ENCODE data around the gene BRICD5. TPM values are rescaled to one million over a fixed set of nuclear protein-coding genes. Genes with fewer than 3 reads are reported as not detected.

BRICD5 gene
- total RNA-seq, 1 donor from 2014 or later, result 1.4 TPM

DNA sequence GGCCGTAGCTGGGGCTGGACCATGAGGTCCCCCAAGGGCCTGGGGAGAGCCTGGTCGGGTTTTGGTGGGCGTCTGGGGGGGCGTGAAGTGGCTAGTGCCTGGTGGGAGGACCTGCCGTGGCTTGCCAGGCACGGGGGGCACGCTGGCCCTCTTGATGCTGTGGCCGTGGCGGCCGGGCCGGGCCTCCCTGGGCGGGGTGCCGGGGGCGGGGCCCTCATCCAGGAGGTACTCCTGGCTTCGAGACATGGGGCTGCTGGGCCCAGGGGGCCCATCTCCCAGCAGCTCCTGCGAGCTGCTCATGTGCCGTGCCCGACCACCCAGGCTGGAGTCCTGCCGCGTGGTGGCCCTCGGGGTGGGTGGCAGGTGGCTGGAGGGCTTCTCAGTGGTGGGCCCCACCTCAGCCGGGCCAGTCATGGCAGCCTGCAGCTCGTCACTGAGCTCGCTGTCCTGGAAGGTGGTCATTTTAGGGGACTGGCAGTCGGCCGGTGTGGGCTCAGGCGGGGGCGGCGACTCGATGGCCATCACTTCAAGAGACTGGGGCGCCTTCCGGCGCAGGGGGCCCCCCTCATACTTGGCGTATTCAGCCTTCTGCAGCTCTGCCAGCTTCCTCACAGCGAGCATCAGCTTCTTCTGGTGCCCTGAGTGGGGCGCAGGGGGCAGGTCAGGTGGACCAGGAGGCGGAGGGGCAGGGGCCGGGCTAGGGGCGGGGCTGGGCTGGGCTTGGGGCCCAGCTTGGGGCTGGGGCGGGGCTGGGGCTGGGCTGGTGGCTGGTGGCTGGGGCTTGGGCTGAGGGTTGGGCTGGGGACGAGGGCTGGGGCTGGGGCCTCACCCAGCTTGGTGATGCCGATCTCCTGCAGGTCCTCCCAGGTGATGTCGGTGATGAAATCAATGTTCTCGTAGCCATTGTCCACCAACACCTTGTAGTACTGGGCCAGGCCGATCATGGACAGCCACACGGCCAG is 29.4 kb downstream of the BRICD5 start:
- no peak overlapping the region for H3K4me3 ChIP-seq
- no peaks in the 10 kb centered on the region for H3K4me1 ChIP-seq
- peaks cover 4 to 19% of the 10 kb centered on the region in 2 donors for H3K36me3 ChIP-seq
- H3K9me3 ChIP-seq, result no peaks in the 10 kb centered on the region
- DNase-seq (ENCODE audit: low spot score in 2 of 2), result no peak
- TF ChIP-seq CTCF (IDR thresholded peaks at IDR 0.05), result no peak
- intact Hi-C loops (cut with DNase I), result no loop called here
- H3K27ac ChIP-seq, result no peak overlapping the region
- H3K27me3 ChIP-seq, result no peaks in the 10 kb centered on the region

GRCh38 chr16:2180461-2180860 is 30.2 kb downstream of the BRICD5 start:
- no peak for TF ChIP-seq CTCF (IDR thresholded peaks at IDR 0.05)
- peaks cover 12 to 27% of the 10 kb centered on the region in 2 donors for H3K36me3 ChIP-seq
- no peak for DNase-seq (ENCODE audit: low spot score in 2 of 2)
- no peaks in the 10 kb centered on the region for H3K4me1 ChIP-seq
- H3K27me3 ChIP-seq, result no peaks in the 10 kb centered on the region
- no peak overlapping the region for H3K27ac ChIP-seq
- intact Hi-C loops (cut with DNase I), result no loop called here
- H3K9me3 ChIP-seq, result no peaks in the 10 kb centered on the region
- no peak overlapping the region for H3K4me3 ChIP-seq

- TF ChIP-seq CTCF (IDR thresholded peaks at IDR 0.05), result no peak
- H3K9me3 ChIP-seq, result no peaks in the 10 kb centered on the region
- no peak for DNase-seq (ENCODE audit: low spot score in 2 of 2)
- no peaks in the 10 kb centered on the region for H3K4me1 ChIP-seq
- H3K27ac ChIP-seq, result no peak overlapping the region
- no peak overlapping the region for H3K4me3 ChIP-seq
- peaks cover 21 to 36% of the 10 kb centered on the region in 2 donors for H3K36me3 ChIP-seq
- H3K27me3 ChIP-seq, result no peaks in the 10 kb centered on the region
- intact Hi-C loops (cut with DNase I), result no loop called here
These were observed 31.1 kb downstream of the BRICD5 start for GRCh38 chr16:2179576-2179975.

DNA sequence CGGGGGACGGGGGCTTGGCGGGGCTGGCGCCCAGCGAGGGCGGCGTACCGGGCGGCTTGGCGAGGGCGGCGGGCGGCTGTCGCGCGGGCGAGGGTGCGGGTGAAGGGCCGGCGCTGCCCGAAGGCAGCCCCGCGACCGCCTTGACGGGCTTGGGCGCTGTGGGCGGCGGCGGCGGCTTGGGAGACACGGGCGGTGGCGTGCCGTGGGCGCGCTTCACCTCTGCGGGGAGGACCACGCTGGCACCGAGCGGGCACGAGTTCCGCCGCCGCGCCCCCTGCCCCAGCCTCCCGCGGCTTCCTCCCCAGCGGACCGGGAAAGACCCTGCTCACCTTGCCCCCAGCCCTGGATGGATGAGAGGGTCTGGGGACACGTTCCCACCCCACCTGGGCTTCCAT is 31.6 kb downstream of the BRICD5 start:
- H3K36me3 ChIP-seq, result peaks cover 22 to 40% of the 10 kb centered on the region in 2 donors
- no peak overlapping the region for H3K4me3 ChIP-seq
- no peaks in the 10 kb centered on the region for H3K27me3 ChIP-seq
- DNase-seq (ENCODE audit: low spot score in 2 of 2), result no peak
- intact Hi-C loops (cut with DNase I), result no loop called here
- H3K4me1 ChIP-seq, result no peaks in the 10 kb centered on the region
- H3K9me3 ChIP-seq, result no peaks in the 10 kb centered on the region
- no peak overlapping the region for H3K27ac ChIP-seq
- TF ChIP-seq CTCF (IDR thresholded peaks at IDR 0.05), result no peak

DNA sequence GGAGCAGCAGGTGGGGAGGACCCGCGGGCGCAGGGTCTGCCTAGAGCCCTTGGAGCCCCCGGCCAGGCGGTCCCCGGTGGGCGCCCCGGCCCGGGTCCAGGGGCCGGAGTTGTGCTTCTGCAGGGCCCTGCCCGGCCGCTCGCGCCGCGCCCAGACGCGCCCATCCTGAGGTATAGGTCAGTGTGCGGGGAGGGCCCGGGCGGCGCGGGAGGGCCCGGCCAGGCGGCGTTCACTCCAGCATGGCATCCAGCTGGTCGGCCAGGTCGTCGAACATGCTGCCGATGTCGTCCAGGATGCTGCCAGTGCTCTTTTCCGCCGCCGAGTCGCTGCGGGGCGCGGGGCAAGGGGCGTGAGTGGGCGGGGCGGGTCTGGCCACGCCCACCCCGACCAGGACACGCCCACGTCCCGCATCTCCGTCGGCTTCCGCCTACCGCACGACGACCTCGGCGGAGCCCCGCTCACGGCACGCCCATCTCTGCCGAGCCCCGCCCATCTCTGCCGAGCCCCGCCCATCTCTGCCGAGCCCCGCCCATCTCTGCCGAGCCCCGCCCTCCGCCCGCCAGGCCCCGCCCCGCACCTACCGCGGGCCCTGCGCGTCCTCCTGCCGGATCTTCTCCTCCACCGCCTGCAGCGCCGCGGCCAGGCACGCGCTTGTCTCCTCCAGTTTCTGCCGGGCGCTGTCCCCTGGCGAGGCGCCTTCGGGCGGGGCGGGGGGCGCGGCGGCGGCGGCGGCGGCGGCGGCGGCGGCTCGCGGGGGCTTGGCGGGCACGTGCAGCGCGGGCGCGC is 32.1 kb downstream of the BRICD5 start:
- no peak overlapping the region for H3K27ac ChIP-seq
- H3K9me3 ChIP-seq, result no peaks in the 10 kb centered on the region
- H3K4me1 ChIP-seq, result no peaks in the 10 kb centered on the region
- intact Hi-C loops (cut with DNase I), result no loop called here
- H3K36me3 ChIP-seq, result peaks cover 28 to 46% of the 10 kb centered on the region in 2 donors
- no peak overlapping the region for H3K4me3 ChIP-seq
- H3K27me3 ChIP-seq, result no peaks in the 10 kb centered on the region
- no peak for TF ChIP-seq CTCF (IDR thresholded peaks at IDR 0.05)
- no peak for DNase-seq (ENCODE audit: low spot score in 2 of 2)

All from ascending aorta (tissue), 2 donors.